Neutrophil (primary cell): ENCODE measurements around the gene GRID2.

ENCODE experiments used
- H3K27ac ChIP-seq: fragments of 200-600 bp; sonication (generic); 2 replicates; pipeline ENCODE4 v1.5.1; 2016; ENCODE audit warnings: mild to moderate bottlenecking, moderate library complexity
- H3K27me3 ChIP-seq: fragments of 200-600 bp; sonication (generic); 2 replicates; pipeline ENCODE4 v1.6.0; 2016; ENCODE audit warnings: mild to moderate bottlenecking
- H3K36me3 ChIP-seq: fragments of 200-600 bp; sonication (generic); 2 replicates; pipeline ENCODE4 v1.5.1; 2017
- H3K4me1 ChIP-seq, 2 experiments: fragments of 200-600 bp in 1 of 2; sonication (generic) in 1 of 2; 1 replicate in 1 of 2; 2 replicates in 1 of 2; pipeline versions ENCODE4 v1.5.1 to v1.6.1; 2013 to 2016; ENCODE audit warnings: low read depth in 1 of 2, low read length in 1 of 2, mild to moderate bottlenecking in 1 of 2, moderate library complexity in 1 of 2; ENCODE audit not compliant: control insufficient read depth in 1 of 2, insufficient read depth in 1 of 2
- H3K4me3 ChIP-seq, 2 experiments: fragments of 200-600 bp in 1 of 2; sonication (generic) in 1 of 2; 1 replicate in 1 of 2; 2 replicates in 1 of 2; pipeline ENCODE4 v1.5.1; 2013 to 2016; ENCODE audit warnings: low read depth in 1 of 2, low read length in 1 of 2, mild to moderate bottlenecking in 1 of 2, moderate library complexity in 1 of 2
- H3K9me3 ChIP-seq: fragments of 200-600 bp; sonication (generic); 2 replicates; pipeline ENCODE4 v1.5.1; 2016
- TF ChIP-seq, protein P1 (sequence below): fragments of 200-600 bp; sonication (generic); IDR thresholded peaks from 2 replicates; pipeline ENCODE4 v1.5.1; 2016; ENCODE audit warnings: antibody characterized with exemption

The GRID2 gene

DNA sequence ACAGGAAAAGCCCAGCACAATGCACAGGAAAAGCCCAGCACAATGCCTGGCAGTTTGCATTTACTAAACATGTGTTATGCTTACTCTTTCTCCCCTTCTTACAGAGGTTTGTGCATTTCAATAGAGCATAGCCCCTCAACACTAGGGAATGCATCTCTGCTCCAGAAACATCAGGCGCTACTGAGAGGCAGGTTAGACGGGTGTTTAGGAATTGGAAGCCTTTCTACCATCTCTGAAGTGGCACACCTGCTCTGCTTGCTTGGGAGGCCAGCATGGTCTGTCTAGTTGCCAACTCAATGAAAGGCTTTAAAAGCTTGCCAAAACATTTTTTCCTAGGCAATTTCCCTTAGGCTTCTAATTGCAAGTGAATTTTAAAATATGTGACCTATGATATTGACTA is 55.7 kb downstream of the GRID2 start:
- no peak overlapping the region for H3K4me3 ChIP-seq
- TF ChIP-seq, protein P1, sequence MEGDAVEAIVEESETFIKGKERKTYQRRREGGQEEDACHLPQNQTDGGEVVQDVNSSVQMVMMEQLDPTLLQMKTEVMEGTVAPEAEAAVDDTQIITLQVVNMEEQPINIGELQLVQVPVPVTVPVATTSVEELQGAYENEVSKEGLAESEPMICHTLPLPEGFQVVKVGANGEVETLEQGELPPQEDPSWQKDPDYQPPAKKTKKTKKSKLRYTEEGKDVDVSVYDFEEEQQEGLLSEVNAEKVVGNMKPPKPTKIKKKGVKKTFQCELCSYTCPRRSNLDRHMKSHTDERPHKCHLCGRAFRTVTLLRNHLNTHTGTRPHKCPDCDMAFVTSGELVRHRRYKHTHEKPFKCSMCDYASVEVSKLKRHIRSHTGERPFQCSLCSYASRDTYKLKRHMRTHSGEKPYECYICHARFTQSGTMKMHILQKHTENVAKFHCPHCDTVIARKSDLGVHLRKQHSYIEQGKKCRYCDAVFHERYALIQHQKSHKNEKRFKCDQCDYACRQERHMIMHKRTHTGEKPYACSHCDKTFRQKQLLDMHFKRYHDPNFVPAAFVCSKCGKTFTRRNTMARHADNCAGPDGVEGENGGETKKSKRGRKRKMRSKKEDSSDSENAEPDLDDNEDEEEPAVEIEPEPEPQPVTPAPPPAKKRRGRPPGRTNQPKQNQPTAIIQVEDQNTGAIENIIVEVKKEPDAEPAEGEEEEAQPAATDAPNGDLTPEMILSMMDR, result no peak
- H3K4me1 ChIP-seq, result no peaks in the 10 kb centered on the region
- H3K27ac ChIP-seq, result no peak overlapping the region
- no peaks in the 10 kb centered on the region for H3K9me3 ChIP-seq
- no peaks in the 10 kb centered on the region for H3K36me3 ChIP-seq
- no peaks in the 10 kb centered on the region for H3K27me3 ChIP-seq

DNA sequence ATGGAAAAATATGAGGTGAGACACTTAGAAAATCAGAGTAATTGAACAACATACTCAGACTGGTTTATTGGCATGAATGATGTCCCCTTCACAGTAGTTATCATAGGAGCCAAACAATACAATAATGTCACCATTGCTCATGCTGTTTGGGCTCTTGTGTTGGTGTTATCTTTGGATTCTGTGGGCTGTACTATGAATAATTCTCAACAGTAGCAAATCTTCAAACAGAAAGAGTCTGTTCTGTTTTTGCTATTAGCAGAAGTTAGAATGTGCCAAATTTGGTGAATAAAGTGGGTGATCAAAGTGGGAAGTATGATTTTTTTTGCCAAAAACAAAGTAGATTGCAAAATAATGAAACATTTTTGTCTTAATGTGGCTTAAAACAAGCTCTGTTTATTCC is 58.3 kb downstream of the GRID2 start:
- H3K36me3 ChIP-seq, result no peaks in the 10 kb centered on the region
- no peak overlapping the region for H3K27ac ChIP-seq
- no peaks in the 10 kb centered on the region for H3K27me3 ChIP-seq
- H3K4me3 ChIP-seq, result no peak overlapping the region
- TF ChIP-seq, protein P1, result no peak
- H3K4me1 ChIP-seq, result no peaks in the 10 kb centered on the region
- no peaks in the 10 kb centered on the region for H3K9me3 ChIP-seq

DNA sequence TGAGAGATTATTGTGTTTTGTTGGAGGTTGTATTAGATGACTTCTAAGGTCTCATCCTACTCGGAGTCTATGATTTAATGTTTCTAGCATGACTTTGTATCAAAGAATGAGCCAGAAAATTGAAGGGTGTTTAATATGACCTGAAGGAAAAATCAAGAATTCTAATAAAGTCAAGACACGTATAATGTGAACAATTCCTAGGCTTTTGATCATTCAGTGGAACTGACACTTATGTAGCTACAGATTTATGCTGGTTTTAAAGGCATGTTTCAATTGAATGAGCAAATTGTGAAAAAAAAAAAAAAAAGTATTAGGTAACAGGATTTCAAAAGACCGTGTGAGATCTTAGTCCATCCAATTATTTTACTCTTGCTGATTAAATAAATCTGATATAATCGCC is 64.9 kb downstream of the GRID2 start:
- no peak overlapping the region for H3K4me3 ChIP-seq
- H3K36me3 ChIP-seq, result no peaks in the 10 kb centered on the region
- H3K4me1 ChIP-seq, result no peaks in the 10 kb centered on the region
- no peak overlapping the region for H3K27ac ChIP-seq
- TF ChIP-seq, protein P1, result no peak
- H3K9me3 ChIP-seq, result no peaks in the 10 kb centered on the region
- H3K27me3 ChIP-seq, result no peaks in the 10 kb centered on the region

DNA sequence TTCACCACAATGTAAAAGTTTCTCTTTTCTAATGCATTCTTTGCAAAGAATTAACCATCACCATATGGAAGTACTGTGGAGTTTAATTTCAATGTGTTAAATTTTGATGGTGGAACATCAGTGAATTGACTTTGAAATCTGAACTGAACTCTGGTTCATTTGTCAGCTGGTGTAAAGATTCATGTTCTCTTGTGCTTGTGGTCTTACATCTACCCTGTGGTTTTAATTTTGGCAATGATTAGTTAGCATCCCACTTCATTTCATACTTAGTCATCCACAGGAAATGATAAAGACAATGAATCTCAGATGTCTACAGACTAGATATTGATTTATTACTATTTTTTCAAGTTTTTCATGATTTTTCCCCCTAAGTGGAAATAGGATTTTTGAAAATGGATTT is 77.8 kb downstream of the GRID2 start:
- Histone ChIP-seq H3K9me3 (no peaks in the 10 kb centered on the region), H3K27me3 (no peaks in the 10 kb centered on the region), H3K27ac (no peak overlapping the region), H3K4me1 (no peaks in the 10 kb centered on the region), H3K4me3 (no peak overlapping the region), H3K36me3 (no peaks in the 10 kb centered on the region)
- TF ChIP-seq, protein P1, result no peak

DNA sequence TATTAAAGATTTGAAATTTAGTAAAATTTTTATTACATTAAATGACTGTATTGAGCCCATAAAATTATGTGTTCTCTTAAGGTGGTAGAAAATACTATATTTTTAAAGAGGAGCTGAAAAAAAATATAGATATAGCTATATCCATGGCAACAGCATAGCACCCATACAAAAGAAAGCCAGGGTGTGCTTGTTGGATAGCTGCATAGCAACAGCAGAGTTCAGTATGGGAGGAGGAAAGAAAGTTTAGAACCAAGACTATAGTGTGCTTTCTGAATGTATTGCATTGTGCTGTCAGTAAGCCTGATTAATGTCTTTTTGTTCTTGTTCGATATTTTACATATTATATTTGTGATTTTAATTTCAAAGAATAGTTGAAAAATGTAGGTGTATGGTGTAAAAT is 78.4 kb downstream of the GRID2 start:
- H3K4me3 ChIP-seq, result no peak overlapping the region
- TF ChIP-seq, protein P1, result no peak
- H3K9me3 ChIP-seq, result no peaks in the 10 kb centered on the region
- no peaks in the 10 kb centered on the region for H3K27me3 ChIP-seq
- no peaks in the 10 kb centered on the region for H3K36me3 ChIP-seq
- no peak overlapping the region for H3K27ac ChIP-seq
- no peaks in the 10 kb centered on the region for H3K4me1 ChIP-seq

DNA sequence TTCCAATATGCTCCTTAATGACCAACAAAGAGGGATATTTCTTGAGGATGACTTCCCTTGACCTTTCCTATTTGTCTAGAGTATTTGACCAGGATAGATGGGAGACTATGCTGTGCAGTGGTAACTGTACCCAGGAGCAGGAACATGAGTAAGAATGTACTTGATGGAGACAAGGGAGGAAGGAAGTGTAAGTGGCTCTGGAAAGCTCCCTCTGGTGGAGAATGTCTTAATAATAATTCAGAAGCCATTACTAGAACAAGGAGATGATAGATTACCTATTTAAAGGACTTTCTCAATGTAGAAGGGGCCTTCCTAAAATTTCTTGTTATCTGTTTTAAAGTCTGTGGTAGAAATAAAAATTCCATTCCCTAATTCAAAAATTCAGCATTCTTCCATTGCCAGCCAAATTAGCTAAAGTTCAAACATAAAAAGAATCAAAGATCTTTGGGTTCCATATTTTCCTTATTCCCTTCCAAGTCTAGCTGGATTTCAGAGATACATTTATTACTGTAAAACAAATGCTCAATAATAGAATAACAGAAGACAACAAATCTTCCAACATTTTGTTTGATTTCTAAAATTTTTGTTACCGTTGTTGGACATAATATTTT is 83.8 kb downstream of the GRID2 start:
- no peaks in the 10 kb centered on the region for H3K36me3 ChIP-seq
- no peaks in the 10 kb centered on the region for H3K27me3 ChIP-seq
- no peaks in the 10 kb centered on the region for H3K9me3 ChIP-seq
- H3K27ac ChIP-seq, result no peak overlapping the region
- no peak overlapping the region for H3K4me3 ChIP-seq
- TF ChIP-seq, protein P1, result no peak
- H3K4me1 ChIP-seq, result no peaks in the 10 kb centered on the region
